NCI-H146 treated with DMSO at 0.1 percent for 48 hours (cell line): ENCODE data around the gene PNCK.

Experiments
- DNase-seq: peaks from one replicate; lab custom pipeline; 2025; ENCODE audit not compliant: unreplicated experiment; lab: John Stamatoyannopoulos, UW

Gene PNCK

GRCh38 chrX:153665726-153666306 lies 7.8 kb downstream of the PNCK start:
- DNase-seq, result no peak

GRCh38 chrX:153662266-153662665 lies 11.3 kb downstream of the PNCK start:
- DNase-seq, result no peak

- DNase-seq, result no peak
Measured at GRCh38 chrX:153659268-153659667, 14.3 kb downstream of the PNCK start.

- no peak for DNase-seq
Measured at GRCh38 chrX:153657161-153657560, 16.5 kb downstream of the PNCK start.

- no peak for DNase-seq
Measured at GRCh38 chrX:153653556-153653955, 20.1 kb downstream of the PNCK start.

GRCh38 chrX:153651540-153652079 lies 22.0 kb downstream of the PNCK start:
- no peak for DNase-seq

- DNase-seq, result no peak
Measured at GRCh38 chrX:153650959-153651358, 22.7 kb downstream of the PNCK start.

- no peak for DNase-seq
Measured at GRCh38 chrX:153649915-153650782, 23.5 kb downstream of the PNCK start.

GRCh38 chrX:153649178-153649914 lies 24.3 kb downstream of the PNCK start:
- DNase-seq, result peak; percentile 33

GRCh38 chrX:153648358-153649177 lies 25.0 kb downstream of the PNCK start:
- no peak for DNase-seq

GRCh38 chrX:153647461-153648357 lies 25.9 kb downstream of the PNCK start:
- no peak for DNase-seq

GRCh38 chrX:153646620-153647373 lies 26.8 kb downstream of the PNCK start, which contains the start of gene DUSP9:
TSS of gene DUSP9 (plus strand) at chrX:153647203. CDS start at chrX:153647954, 751 bp downstream.
- no peak for DNase-seq

- DNase-seq, result no peak
Measured at GRCh38 chrX:153645921-153646488, 27.6 kb downstream of the PNCK start.

- DNase-seq, result no peak
Measured at GRCh38 chrX:153645151-153645550, 28.5 kb downstream of the PNCK start.

- DNase-seq, result no peak
Measured at GRCh38 chrX:153644356-153645125, 29.1 kb downstream of the PNCK start.

GRCh38 chrX:153643431-153644351 lies 29.9 kb downstream of the PNCK start:
- no peak for DNase-seq
